Hippocampal formation (tissue), 2 donors: ENCODE results near the gene BRI3BP.
"Not testable (repeated sequence)": the region's sequence is repeated elsewhere in the genome, so short reads cannot be mapped to it uniquely, and the experiment has no call there.

Source experiments
- DNase-seq, 2 donors: peaks; one replicate each; lab custom pipeline; 2025; lab: John Stamatoyannopoulos, UW

The BRI3BP gene

DNA sequence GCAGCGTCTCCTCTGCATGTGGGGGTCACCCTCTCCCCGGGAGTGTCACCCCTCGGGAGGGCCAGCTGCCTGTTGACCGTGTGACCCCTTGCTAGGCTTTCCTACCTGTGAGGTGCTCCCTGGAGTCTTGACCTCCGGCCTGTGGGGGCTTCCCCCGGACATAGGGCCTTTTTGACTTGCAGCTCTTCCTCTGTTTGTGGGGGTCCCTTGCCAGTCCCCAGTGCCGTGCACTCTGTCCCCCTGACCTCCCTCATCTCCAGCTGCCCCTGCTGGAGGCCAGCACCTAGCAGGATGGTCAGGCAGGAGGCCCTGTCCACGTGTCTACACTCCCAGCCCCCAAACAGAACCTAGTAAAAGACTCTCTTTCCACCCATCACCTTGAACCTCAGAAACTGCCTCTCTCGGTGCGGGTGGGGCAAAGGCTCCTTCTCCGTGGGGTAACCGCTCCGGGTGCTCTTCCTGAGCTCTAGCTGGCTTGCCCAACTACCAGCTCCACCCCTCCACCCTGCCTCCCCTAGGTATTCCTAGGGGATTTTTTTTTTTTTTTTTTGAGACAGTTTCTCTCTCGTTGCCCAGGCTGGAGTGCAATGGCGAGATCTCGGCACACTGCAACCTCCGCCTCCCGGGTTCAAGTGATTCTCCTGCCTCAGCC is 72.6 kb downstream of the BRI3BP start:
- DNase-seq, result no peak

DNA sequence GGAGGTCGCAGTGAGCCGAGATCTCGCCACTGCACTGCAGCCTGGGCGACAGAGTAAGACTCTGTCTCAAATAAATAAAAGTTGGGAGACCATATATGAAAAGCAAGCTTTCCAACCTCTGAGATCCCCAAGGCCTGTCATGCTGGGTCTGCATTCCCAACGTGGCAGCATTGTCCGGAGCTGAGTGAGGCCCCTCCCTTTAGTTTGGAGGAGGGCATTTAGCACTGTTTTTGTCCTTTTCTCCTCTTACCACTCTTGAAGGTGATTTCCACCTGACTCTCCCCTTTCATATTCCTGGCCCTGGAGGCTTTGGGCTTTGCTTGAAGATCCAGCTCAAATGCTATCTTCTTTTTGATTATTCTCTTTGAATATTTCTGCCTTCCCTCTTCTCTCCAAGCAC is 74.9 kb downstream of the BRI3BP start:
- DNase-seq, result no peak

DNA sequence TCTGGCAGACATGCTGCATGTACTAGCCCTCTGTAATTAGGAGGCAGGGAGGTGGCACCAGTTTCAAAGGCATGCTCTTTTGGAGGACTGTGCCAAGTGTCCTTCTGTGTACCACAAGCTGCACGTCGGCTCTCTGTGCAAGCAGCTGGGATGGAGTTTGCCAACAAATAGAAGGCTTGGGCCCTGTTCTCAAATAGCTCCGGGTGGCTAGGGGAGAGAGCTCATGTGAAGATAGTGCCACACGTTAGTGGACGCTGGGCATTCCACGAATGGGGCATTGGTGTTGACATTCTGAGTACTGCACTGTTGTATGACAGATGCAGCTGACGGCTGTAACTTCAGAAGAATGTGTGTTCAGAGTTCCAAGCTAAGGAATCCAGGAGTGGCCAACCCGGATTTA is 76.2 kb downstream of the BRI3BP start:
- no peak for DNase-seq

DNA sequence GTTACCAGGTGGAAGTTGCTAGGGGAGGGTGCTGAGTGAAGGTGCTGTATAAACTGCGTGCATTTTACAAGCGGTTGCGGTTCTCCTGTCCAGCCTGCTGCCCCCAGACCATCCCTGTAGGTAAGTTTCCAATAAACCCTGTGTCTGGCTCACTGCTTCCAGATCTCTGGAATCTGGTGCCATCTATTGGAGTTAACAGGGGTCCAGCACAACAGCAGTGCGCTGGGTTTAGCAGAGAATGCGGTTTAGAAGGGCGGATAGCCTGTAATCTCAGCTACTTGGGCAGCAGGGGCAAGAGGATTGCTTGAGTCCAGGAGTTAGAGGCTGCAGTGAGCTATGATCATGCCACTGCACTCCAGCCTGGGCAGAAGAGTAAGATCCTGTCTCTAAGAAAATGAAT is 76.7 kb downstream of the BRI3BP start:
- DNase-seq, result peak in 1 of 2 donors; percentile 10

- no peak for DNase-seq
These were observed 77.4 kb downstream of the BRI3BP start for GRCh38 chr12:125070661-125071390.

DNA sequence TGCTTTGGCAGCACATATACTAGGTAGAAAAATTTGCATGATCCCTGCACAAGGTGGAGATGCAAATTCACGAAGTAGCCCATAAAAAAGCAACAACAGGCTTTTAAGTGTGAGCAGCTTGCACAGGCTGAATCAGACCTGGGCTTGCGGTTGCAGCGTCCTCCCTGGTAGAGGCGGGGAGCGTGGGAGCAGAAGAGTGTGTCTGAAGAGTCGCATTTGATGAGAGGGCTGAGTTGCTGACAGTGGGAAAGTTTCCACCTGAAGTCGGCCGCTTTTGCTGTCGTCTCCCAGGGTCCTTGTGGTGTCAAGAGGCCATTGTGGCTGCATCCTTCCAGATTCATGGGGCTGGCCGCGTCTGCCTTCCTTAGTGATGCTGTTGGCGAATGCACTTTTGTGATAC is 78.0 kb downstream of the BRI3BP start:
- DNase-seq, result peak in 1 of 2 donors; percentile 16

GRCh38 chr12:125072496-125072895 is 79.1 kb downstream of the BRI3BP start:
- DNase-seq, result no peak

GRCh38 chr12:125074294-125074693 is 80.8 kb downstream of the BRI3BP start:
- not testable (repeated sequence) for DNase-seq

DNA sequence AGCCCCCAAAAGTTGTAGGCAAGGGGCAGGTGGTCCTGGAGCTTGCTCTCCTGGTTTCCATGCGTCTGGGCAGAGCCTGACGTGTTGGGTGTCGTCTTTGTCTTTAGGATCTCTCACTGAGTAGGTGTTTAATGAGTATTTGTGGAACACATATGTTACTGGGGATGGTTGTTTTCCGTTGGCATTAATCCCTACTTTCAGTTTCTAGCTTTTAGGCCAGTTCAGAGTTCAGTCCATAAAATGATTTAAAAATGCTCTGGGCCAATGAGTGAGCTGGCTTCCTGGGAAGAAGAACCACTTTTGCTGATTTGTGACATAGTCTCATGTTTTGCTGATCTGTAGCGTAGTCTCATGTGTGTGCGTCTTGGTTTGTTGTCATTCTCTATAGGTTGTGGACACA is 82.7 kb downstream of the BRI3BP start:
- no peak for DNase-seq

DNA sequence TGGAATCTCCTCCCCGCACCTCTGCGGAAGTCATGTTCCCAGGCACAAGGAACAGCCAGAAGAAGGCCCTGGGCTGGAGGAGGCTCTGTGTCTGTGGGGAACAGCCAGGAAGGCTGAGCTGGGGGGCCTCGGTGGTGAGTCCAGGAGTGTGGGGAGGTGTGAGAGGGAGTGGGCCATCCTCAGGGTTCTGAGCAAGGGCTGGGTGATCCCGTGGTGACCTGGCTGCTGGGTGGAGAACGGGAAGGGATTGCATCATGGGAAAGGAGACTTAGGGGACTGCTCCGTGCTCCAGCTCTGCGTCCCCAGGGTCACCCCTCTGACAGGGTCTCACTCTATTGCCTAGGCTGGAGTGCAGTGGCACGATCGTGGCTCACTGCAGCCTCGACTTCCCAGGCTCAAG is 85.6 kb downstream of the BRI3BP start:
- DNase-seq, result no peak

GRCh38 chr12:125079648-125080645 is 86.5 kb downstream of the BRI3BP start:
- DNase-seq, result no peak
